ENCODE data around the gene MAFB.

MAFB gene

GRCh38 chr20:40670253-40670652 lies 18.8 kb downstream of the MAFB start:
- no peak overlapping the region for H3K27ac ChIP-seq (ENCODE audit: low read depth, low read length, severe bottlenecking)
- no peaks in the 10 kb centered on the region for H3K36me3 ChIP-seq (ENCODE audit: control insufficient read depth, insufficient read depth, low read length)
- WGBS, 2 experiments (ENCODE audit: insufficient coverage in 2 of 2) = 89 to 91% methylated on average over 2 of the region's 2 CpGs
- no peaks in the 10 kb centered on the region for H3K4me1 ChIP-seq (ENCODE audit: control insufficient read depth, insufficient read depth, low read length, poor library complexity, severe bottlenecking)
- no peak overlapping the region for H3K4me3 ChIP-seq (ENCODE audit: extremely low read depth, insufficient read depth, low read length, poor library complexity, severe bottlenecking)
- no peaks in the 10 kb centered on the region for H3K9me3 ChIP-seq (ENCODE audit: control insufficient read depth, low read length)

DNA sequence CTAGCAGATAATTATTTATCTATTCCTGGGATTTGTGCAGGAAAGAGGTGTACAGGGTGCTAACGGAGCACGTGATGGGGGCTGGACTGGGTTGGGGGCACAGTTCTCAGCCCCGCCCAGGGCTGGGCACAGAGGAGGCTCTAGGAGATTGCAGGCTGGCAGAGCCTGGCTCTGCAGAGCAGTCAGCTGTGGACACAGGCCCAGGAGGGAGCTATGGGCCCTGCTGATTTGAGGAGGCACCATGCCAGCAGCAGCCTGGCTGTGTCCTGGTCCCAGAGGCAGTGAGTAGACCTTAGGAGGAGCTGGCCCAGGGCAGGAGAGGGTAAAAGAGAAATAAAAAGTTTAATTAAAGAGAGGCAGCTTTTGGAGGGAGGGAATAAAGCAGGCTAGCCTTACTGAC lies 19.3 kb downstream of the MAFB start:
- Histone ChIP-seq H3K4me1 (ENCODE audit: control insufficient read depth, insufficient read depth, low read length, poor library complexity, severe bottlenecking) (no peaks in the 10 kb centered on the region), H3K36me3 (ENCODE audit: control insufficient read depth, insufficient read depth, low read length) (no peaks in the 10 kb centered on the region), H3K4me3 (ENCODE audit: extremely low read depth, insufficient read depth, low read length, poor library complexity, severe bottlenecking) (no peak overlapping the region), H3K27ac (ENCODE audit: low read depth, low read length, severe bottlenecking) (no peak overlapping the region), H3K9me3 (ENCODE audit: control insufficient read depth, low read length) (no peaks in the 10 kb centered on the region)
- WGBS, 2 experiments (ENCODE audit: insufficient coverage in 2 of 2) = 96 to 100% methylated on average over 3 of the region's 3 CpGs

- 77 to 95% methylated on average over 4 to 5 of the region's 7 CpGs for WGBS, 2 experiments (ENCODE audit: insufficient coverage in 2 of 2)
- Histone ChIP-seq H3K4me3 (ENCODE audit: extremely low read depth, insufficient read depth, low read length, poor library complexity, severe bottlenecking) (no peak overlapping the region), H3K9me3 (ENCODE audit: control insufficient read depth, low read length) (no peaks in the 10 kb centered on the region), H3K36me3 (ENCODE audit: control insufficient read depth, insufficient read depth, low read length) (no peaks in the 10 kb centered on the region), H3K4me1 (ENCODE audit: control insufficient read depth, insufficient read depth, low read length, poor library complexity, severe bottlenecking) (no peaks in the 10 kb centered on the region), H3K27ac (ENCODE audit: low read depth, low read length, severe bottlenecking) (no peak overlapping the region)
Measured at GRCh38 chr20:40668449-40669228, 20.4 kb downstream of the MAFB start.

DNA sequence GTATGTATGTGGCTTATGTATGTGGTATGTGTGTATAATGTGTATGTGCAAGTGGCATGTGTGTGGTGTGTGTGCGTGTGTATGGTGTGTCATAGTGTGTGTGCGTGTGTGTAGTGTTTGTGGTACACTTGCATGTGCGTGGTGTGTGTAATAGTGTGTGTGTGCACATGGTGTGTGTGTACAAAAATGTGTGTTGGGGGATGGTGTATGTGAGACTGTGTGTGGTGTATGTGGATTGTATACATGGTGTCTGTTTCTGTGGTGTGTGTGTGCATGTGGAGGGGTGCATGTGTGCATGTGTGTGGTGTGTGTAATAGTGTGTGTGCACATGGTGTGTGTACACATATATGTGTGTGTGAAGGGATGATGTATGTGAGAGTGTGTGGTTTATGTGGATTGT lies 21.5 kb downstream of the MAFB start:
- Histone ChIP-seq H3K36me3 (ENCODE audit: control insufficient read depth, insufficient read depth, low read length) (no peaks in the 10 kb centered on the region), H3K4me3 (ENCODE audit: extremely low read depth, insufficient read depth, low read length, poor library complexity, severe bottlenecking) (no peak overlapping the region)
- 82 to 97% methylated on average over 3 of the region's 3 CpGs for WGBS, 2 experiments (ENCODE audit: insufficient coverage in 2 of 2)

GRCh38 chr20:40666336-40666735 lies 22.7 kb downstream of the MAFB start:
- 82 to 98% methylated on average over 6 to 9 of the region's 9 CpGs for WGBS, 2 experiments (ENCODE audit: insufficient coverage in 2 of 2)
- no peak overlapping the region for H3K4me3 ChIP-seq (ENCODE audit: extremely low read depth, insufficient read depth, low read length, poor library complexity, severe bottlenecking)
- no peaks in the 10 kb centered on the region for H3K36me3 ChIP-seq (ENCODE audit: control insufficient read depth, insufficient read depth, low read length)
- no peak overlapping the region for H3K27ac ChIP-seq (ENCODE audit: low read depth, low read length, severe bottlenecking)
- no peaks in the 10 kb centered on the region for H3K4me1 ChIP-seq (ENCODE audit: control insufficient read depth, insufficient read depth, low read length, poor library complexity, severe bottlenecking)
- H3K9me3 ChIP-seq (ENCODE audit: control insufficient read depth, low read length) = no peaks in the 10 kb centered on the region

More for the DNA sequence above, 21.5 kb downstream of the MAFB start:
- Histone ChIP-seq H3K9me3 (ENCODE audit: control insufficient read depth, low read length) (no peaks in the 10 kb centered on the region), H3K27ac (ENCODE audit: low read depth, low read length, severe bottlenecking) (no peak overlapping the region), H3K4me1 (ENCODE audit: control insufficient read depth, insufficient read depth, low read length, poor library complexity, severe bottlenecking) (no peaks in the 10 kb centered on the region)

- 86 to 100% methylated on average over 3 of the region's 5 CpGs for WGBS, 2 experiments (ENCODE audit: insufficient coverage in 2 of 2)
- Histone ChIP-seq H3K27ac (ENCODE audit: low read depth, low read length, severe bottlenecking) (no peak overlapping the region), H3K9me3 (ENCODE audit: control insufficient read depth, low read length) (no peaks in the 10 kb centered on the region), H3K4me3 (ENCODE audit: extremely low read depth, insufficient read depth, low read length, poor library complexity, severe bottlenecking) (no peak overlapping the region), H3K4me1 (ENCODE audit: control insufficient read depth, insufficient read depth, low read length, poor library complexity, severe bottlenecking) (no peaks in the 10 kb centered on the region), H3K36me3 (ENCODE audit: control insufficient read depth, insufficient read depth, low read length) (no peaks in the 10 kb centered on the region)
Measured at GRCh38 chr20:40664891-40665290, 24.1 kb downstream of the MAFB start.

DNA sequence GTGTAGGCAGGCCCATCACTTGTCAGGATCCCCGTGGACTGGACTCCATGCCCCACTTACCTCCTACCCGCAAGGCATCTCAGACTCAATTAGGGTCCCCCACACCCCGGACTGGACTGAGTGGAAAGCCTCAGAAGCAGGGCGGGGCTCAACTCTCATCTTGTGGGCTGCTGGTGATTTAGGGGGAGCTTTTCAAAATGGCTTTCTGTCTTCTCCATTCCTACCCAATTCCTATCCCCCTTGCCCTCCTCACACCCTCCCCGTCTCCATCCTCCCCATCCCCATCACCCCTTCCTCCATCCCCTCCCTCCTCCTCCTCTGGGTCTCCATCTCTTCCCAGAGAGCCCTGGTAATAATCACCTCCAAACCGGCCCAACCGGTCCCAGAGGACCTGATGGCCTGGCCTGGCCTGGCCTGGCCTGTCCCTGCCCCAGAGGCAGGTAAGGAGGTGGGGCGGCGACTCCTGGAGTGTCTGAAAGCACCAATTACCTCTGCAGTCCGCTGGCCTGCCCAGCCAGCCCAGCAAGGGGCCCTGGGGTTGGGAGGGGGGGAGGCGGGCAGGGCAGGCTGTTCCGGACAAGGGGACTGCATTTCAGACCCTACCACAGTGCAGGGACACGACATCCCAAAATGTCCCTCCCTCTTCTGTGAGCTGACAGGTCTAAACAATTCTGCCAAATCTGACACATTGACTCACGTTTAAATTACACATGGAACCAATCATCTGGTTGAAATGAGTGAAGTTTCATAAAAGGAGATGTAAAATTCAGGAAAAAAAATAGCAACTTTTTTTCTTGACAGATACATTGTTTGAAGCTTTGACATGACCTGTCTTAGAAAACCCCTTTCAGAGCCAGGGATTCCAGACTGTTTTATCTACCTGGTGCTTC lies 24.8 kb downstream of the MAFB start:
- WGBS, 2 experiments (ENCODE audit: insufficient coverage in 2 of 2) = 86 to 88% methylated on average over 3 to 4 of the region's 14 CpGs
- H3K36me3 ChIP-seq (ENCODE audit: control insufficient read depth, insufficient read depth, low read length) = no peaks in the 10 kb centered on the region
- no peak overlapping the region for H3K27ac ChIP-seq (ENCODE audit: low read depth, low read length, severe bottlenecking)
- H3K4me1 ChIP-seq (ENCODE audit: control insufficient read depth, insufficient read depth, low read length, poor library complexity, severe bottlenecking) = no peaks in the 10 kb centered on the region
- no peak overlapping the region for H3K4me3 ChIP-seq (ENCODE audit: extremely low read depth, insufficient read depth, low read length, poor library complexity, severe bottlenecking)
- H3K9me3 ChIP-seq (ENCODE audit: control insufficient read depth, low read length) = no peaks in the 10 kb centered on the region

DNA sequence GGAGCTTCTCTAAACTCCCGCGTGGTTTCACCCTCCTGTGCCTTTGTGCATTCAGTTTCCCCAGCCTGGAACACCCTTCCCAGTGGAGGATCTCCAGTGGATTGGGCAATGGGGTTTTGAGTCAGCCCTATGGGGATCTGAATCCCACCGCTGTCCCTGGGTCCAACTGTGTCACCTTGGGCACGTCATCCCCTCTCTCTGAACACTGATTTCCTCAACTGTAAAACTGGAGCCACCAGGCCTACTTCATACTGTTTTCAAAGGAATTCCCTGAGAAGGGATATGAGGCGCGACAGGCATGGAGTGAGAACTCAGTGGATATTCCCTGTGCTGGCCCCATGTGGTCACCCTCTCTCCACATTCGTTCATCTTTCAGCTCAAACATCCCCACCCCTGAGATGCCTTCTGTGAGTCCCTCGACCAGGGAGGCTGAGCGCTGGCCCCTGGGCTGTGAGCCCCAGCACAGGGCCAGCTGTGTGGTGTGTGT lies 25.7 kb downstream of the MAFB start:
- H3K36me3 ChIP-seq (ENCODE audit: control insufficient read depth, insufficient read depth, low read length) = no peaks in the 10 kb centered on the region
- no peak overlapping the region for H3K27ac ChIP-seq (ENCODE audit: low read depth, low read length, severe bottlenecking)
- no peaks in the 10 kb centered on the region for H3K4me1 ChIP-seq (ENCODE audit: control insufficient read depth, insufficient read depth, low read length, poor library complexity, severe bottlenecking)
- no peak overlapping the region for H3K4me3 ChIP-seq (ENCODE audit: extremely low read depth, insufficient read depth, low read length, poor library complexity, severe bottlenecking)
- H3K9me3 ChIP-seq (ENCODE audit: control insufficient read depth, low read length) = no peaks in the 10 kb centered on the region
- 86 to 87% methylated on average over 7 to 9 of the region's 9 CpGs for WGBS, 2 experiments (ENCODE audit: insufficient coverage in 2 of 2)

DNA sequence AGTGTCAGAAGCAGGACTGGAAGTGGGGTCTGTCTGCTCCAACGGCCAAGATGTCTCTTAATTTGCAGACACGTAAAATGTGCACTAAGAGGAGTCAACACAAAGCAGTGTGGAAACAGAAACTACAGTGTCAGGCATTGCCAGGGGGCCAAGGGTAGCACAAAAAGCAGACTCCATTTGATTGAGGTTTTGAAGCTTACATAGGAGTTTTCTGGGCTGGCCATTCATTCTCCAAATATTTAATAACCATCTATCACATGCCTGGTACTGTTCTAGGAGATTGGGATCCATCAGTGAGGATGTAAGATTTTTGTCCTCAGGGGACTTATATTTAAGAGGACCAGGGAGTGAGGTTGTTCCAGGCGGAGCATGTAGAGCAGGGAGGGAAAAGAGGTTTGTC lies 29.5 kb downstream of the MAFB start:
- WGBS, 2 experiments (ENCODE audit: insufficient coverage in 2 of 2) = 92% methylated on average over 3 of the region's 3 CpGs
- H3K36me3 ChIP-seq (ENCODE audit: control insufficient read depth, insufficient read depth, low read length) = no peaks in the 10 kb centered on the region
- no peaks in the 10 kb centered on the region for H3K4me1 ChIP-seq (ENCODE audit: control insufficient read depth, insufficient read depth, low read length, poor library complexity, severe bottlenecking)
- no peaks in the 10 kb centered on the region for H3K9me3 ChIP-seq (ENCODE audit: control insufficient read depth, low read length)
- no peak overlapping the region for H3K4me3 ChIP-seq (ENCODE audit: extremely low read depth, insufficient read depth, low read length, poor library complexity, severe bottlenecking)
- no peak overlapping the region for H3K27ac ChIP-seq (ENCODE audit: low read depth, low read length, severe bottlenecking)

DNA sequence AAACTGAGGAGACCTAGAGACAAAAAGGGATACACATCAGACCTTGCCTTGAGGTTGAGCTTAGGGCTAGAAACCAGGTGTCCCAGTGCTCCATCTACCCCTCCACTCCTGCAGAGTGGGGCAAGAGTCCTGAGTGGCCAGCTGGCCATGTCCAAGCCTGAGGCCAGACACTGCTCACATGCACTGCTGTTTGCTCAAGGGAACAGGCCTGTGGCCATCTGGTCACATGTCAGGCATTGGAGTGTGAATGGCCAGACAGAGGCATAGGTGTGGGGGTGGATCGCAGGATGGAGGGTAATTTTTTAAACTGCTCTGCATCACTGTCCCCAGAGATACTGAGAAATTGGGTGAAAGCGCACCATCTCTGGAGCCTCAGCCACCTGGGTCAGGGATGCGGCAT lies 30.5 kb downstream of the MAFB start:
- Histone ChIP-seq H3K27ac (ENCODE audit: low read depth, low read length, severe bottlenecking) (no peak overlapping the region), H3K36me3 (ENCODE audit: control insufficient read depth, insufficient read depth, low read length) (no peaks in the 10 kb centered on the region), H3K4me3 (ENCODE audit: extremely low read depth, insufficient read depth, low read length, poor library complexity, severe bottlenecking) (no peak overlapping the region), H3K9me3 (ENCODE audit: control insufficient read depth, low read length) (no peaks in the 10 kb centered on the region), H3K4me1 (ENCODE audit: control insufficient read depth, insufficient read depth, low read length, poor library complexity, severe bottlenecking) (no peaks in the 10 kb centered on the region)
- 92 to 98% methylated on average over 3 of the region's 3 CpGs for WGBS, 2 experiments (ENCODE audit: insufficient coverage in 2 of 2)
